ENCODE results near the gene RASSF5.

DNA sequence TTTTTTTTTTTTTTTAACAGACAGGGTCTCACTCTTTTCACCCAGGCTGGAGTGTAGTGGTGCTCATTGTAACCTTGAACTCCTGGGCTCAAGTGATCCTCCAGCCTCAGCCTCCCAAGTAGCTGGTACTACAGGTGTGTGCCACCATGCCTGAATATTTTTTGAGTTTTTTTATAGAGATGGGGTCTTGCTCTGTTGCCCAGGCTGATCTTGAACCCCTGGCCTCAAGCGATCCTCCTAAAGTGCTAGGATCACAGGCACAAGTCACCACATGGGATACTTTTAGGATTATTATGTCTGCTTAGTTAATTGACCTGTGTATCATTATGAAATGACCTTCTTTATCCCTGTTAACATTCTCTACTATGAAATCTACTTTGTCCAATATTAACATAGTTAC, 38.0 kb downstream of the RASSF5 start:
- TF ChIP-seq, protein P1, sequence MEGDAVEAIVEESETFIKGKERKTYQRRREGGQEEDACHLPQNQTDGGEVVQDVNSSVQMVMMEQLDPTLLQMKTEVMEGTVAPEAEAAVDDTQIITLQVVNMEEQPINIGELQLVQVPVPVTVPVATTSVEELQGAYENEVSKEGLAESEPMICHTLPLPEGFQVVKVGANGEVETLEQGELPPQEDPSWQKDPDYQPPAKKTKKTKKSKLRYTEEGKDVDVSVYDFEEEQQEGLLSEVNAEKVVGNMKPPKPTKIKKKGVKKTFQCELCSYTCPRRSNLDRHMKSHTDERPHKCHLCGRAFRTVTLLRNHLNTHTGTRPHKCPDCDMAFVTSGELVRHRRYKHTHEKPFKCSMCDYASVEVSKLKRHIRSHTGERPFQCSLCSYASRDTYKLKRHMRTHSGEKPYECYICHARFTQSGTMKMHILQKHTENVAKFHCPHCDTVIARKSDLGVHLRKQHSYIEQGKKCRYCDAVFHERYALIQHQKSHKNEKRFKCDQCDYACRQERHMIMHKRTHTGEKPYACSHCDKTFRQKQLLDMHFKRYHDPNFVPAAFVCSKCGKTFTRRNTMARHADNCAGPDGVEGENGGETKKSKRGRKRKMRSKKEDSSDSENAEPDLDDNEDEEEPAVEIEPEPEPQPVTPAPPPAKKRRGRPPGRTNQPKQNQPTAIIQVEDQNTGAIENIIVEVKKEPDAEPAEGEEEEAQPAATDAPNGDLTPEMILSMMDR (IDR thresholded peaks at IDR 0.05), result no peak
- TF ChIP-seq POLR2A (IDR thresholded peaks at IDR 0.05), result no peak
- TF ChIP-seq POLR2AphosphoS5 (IDR thresholded peaks at IDR 0.05), result no peak
